WTC11 (cell line): ENCODE measurements around the gene CDH22. TPM values are rescaled to one million over a fixed set of nuclear protein-coding genes. Genes with fewer than 3 reads are reported as not detected.

Source experiments
- ATAC-seq: fragments of 200-7000 bp; cut with Tn5 transposase; 2 replicates; pipeline ENCODE4 v1.10.0; 2021; ENCODE audit warnings: mild to moderate bottlenecking, moderate library complexity
- CTCF ChIA-PET: fragments of 300-600 bp; sonication (Branson Sonifier 250); formaldehyde crosslinking; loops from one replicate; lab custom pipeline; 2021; ENCODE audit warnings: antibody characterized with exemption; lab: Charles Lee
- POLR2A ChIA-PET: fragments of 350-600 bp; sonication (Branson Sonifier 250); formaldehyde crosslinking; loops from one replicate; lab custom pipeline; 2021; ENCODE audit warnings: antibody characterized with exemption; lab: Charles Lee
- DNase-seq: peaks from one replicate; pipeline ENCODE4 v3.0.0; 2021; ENCODE audit warnings: low spot score
- H3K27ac Mint-ChIP-seq: 2 replicates; pipeline ENCODE4 v1.8.0; 2021; ENCODE audit warnings: mixed read lengths
- H3K27me3 Mint-ChIP-seq: 2 replicates; pipeline ENCODE4 v1.8.0; 2021; ENCODE audit warnings: low read depth, mild to moderate bottlenecking, moderate library complexity, mixed read lengths
- H3K36me3 Mint-ChIP-seq: 2 replicates; pipeline ENCODE4 v1.8.0; 2021; ENCODE audit warnings: mixed read lengths
- H3K4me1 Mint-ChIP-seq: 2 replicates; pipeline ENCODE4 v1.8.0; 2022; ENCODE audit warnings: mixed read lengths
- H3K4me3 Mint-ChIP-seq: 2 replicates; pipeline ENCODE4 v1.8.0; 2021; ENCODE audit warnings: mild to moderate bottlenecking, moderate library complexity, mixed read lengths
- H3K9me3 Mint-ChIP-seq: 2 replicates; pipeline ENCODE4 v1.8.0; 2021; ENCODE audit warnings: mixed read lengths
- ATF1 ChIP-seq: sonication (generic); formaldehyde crosslinking; IDR thresholded peaks from 2 replicates; pipeline ENCODE4 v1.8.1; 2023; ENCODE audit warnings: mild to moderate bottlenecking, moderate library complexity, missing genetic modification reagents
- ELF4 ChIP-seq: sonication (generic); formaldehyde crosslinking; IDR thresholded peaks from 2 replicates; pipeline ENCODE4 v1.8.1; 2022; ENCODE audit warnings: low read depth, mild to moderate bottlenecking, moderate library complexity, missing genetic modification reagents
- FOXK1 ChIP-seq: sonication (generic); formaldehyde crosslinking; IDR thresholded peaks from 2 replicates; pipeline ENCODE4 v1.8.0; 2022; ENCODE audit warnings: mild to moderate bottlenecking, moderate library complexity, missing genetic modification reagents
- GABPB1 ChIP-seq: sonication (generic); formaldehyde crosslinking; IDR thresholded peaks from 2 replicates; pipeline ENCODE4 v1.8.1; 2023; ENCODE audit warnings: mild to moderate bottlenecking, missing genetic modification reagents
- HMGA2 ChIP-seq: fragments of 250-450 bp; sonication (Bioruptor Pico); IDR thresholded peaks from 2 replicates; pipeline ENCODE4 v1.4.0; 2021; ENCODE audit warnings: mild to moderate bottlenecking, moderate library complexity
- MXD4 ChIP-seq: fragments of 250-450 bp; sonication (Bioruptor Pico); IDR thresholded peaks from 2 replicates; pipeline ENCODE4 v1.8.0; 2021; ENCODE audit warnings: mild to moderate bottlenecking, moderate library complexity, borderline replicate concordance
- SP1 ChIP-seq: sonication (generic); formaldehyde crosslinking; conservative IDR thresholded peaks from 2 replicates; pipeline ENCODE4 v1.8.1; 2022; ENCODE audit warnings: missing genetic modification reagents
- TCF7 ChIP-seq: sonication (generic); formaldehyde crosslinking; IDR thresholded peaks from 2 replicates; pipeline ENCODE4 v1.8.0; 2022; ENCODE audit warnings: mild to moderate bottlenecking, low read depth, missing genetic modification reagents, moderate library complexity
- ZNF121 ChIP-seq: sonication (generic); formaldehyde crosslinking; IDR thresholded peaks from 2 replicates; pipeline ENCODE4 v1.8.0; 2023; ENCODE audit warnings: missing genetic modification reagents
- ZNF263 ChIP-seq: sonication (generic); formaldehyde crosslinking; IDR thresholded peaks from 2 replicates; pipeline ENCODE4 v1.8.1; 2022; ENCODE audit warnings: low read depth, mild to moderate bottlenecking, moderate library complexity, missing genetic modification reagents
- ZNF317 ChIP-seq: sonication (generic); formaldehyde crosslinking; IDR thresholded peaks from 2 replicates; pipeline ENCODE4 v1.8.1; 2023; ENCODE audit warnings: low read depth, mild to moderate bottlenecking, moderate library complexity, missing genetic modification reagents, borderline replicate concordance
- ZNF396 ChIP-seq: fragments of 250-450 bp; sonication (Bioruptor Pico); IDR thresholded peaks from 2 replicates; pipeline ENCODE4 v1.8.0; 2021; ENCODE audit warnings: mild to moderate bottlenecking, moderate library complexity, borderline replicate concordance
- total RNA-seq: library from RNA; stranded (reverse); gene quantifications from 3 replicates; pipeline ENCODE4 v1.2.3, GENCODE V29; 2021
- TF ChIP-seq, protein P1 (sequence below): fragments of 250-450 bp; sonication (Bioruptor Pico); IDR thresholded peaks from 2 replicates; pipeline ENCODE4 v1.9.0; 2021; ENCODE audit warnings: moderate library complexity, mild to moderate bottlenecking, inconsistent platforms, borderline replicate concordance
- TF ChIP-seq, protein P2 (sequence below): sonication (generic); formaldehyde crosslinking; IDR thresholded peaks from 2 replicates; pipeline ENCODE4 v1.8.1; 2023; ENCODE audit warnings: mild to moderate bottlenecking, moderate library complexity, missing genetic modification reagents
- TF ChIP-seq, protein P3 (sequence below): sonication (generic); formaldehyde crosslinking; IDR thresholded peaks from 2 replicates; pipeline ENCODE4 v1.8.0; 2022; ENCODE audit warnings: missing genetic modification reagents
- TF ChIP-seq, protein P4 (sequence below): fragments of 250-450 bp; sonication (Bioruptor Pico); IDR thresholded peaks from 2 replicates; pipeline ENCODE4 v1.9.0; 2021; ENCODE audit warnings: mild to moderate bottlenecking
- TF ChIP-seq, protein P5 (sequence below): sonication (generic); formaldehyde crosslinking; conservative IDR thresholded peaks from 2 replicates; pipeline ENCODE4 v1.8.1; 2023; ENCODE audit warnings: mild to moderate bottlenecking, low read depth, missing genetic modification reagents, moderate library complexity
- TF ChIP-seq, protein P6 (sequence below): fragments of 250-450 bp; sonication (Bioruptor Pico); IDR thresholded peaks from 2 replicates; pipeline ENCODE4 v1.9.0; 2021; ENCODE audit warnings: mild to moderate bottlenecking

Gene CDH22
- total RNA-seq, 1 experiment from 2014 or later = 0.13 TPM

DNA sequence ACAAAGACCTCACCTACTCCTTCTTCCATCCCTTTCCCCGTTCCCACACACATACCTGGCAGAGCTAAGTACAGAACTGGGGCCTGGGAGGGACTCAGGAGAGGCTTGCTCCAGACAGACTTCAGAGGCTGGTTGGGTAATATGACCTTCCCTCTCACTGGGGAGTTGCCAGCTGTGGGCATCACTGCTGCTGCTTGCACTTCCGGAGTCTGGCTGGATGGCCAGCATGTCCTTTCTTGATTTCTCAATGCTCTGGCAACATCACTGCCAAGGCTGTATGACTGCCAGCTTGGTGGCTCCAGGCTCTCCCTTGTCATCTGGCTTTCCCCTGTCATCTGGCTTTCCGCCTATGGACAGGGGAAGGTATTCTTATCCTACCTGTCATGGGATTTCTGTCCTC lies 47.8 kb downstream of the CDH22 start:
- no peak for DNase-seq
- no peak overlapping the region for H3K4me3 Mint-ChIP-seq
- H3K36me3 Mint-ChIP-seq = no peaks in the 10 kb centered on the region
- H3K9me3 Mint-ChIP-seq = peaks cover 1% of the 10 kb centered on the region
- TF ChIP-seq, protein P1, sequence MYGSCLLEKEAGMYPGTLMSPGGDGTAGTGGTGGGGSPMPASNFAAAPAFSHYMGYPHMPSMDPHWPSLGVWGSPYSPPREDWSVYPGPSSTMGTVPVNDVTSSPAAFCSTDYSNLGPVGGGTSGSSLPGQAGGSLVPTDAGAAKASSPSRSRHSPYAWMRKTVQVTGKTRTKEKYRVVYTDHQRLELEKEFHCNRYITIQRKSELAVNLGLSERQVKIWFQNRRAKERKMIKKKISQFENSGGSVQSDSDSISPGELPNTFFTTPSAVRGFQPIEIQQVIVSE = no peak
- TF ChIP-seq, protein P2, sequence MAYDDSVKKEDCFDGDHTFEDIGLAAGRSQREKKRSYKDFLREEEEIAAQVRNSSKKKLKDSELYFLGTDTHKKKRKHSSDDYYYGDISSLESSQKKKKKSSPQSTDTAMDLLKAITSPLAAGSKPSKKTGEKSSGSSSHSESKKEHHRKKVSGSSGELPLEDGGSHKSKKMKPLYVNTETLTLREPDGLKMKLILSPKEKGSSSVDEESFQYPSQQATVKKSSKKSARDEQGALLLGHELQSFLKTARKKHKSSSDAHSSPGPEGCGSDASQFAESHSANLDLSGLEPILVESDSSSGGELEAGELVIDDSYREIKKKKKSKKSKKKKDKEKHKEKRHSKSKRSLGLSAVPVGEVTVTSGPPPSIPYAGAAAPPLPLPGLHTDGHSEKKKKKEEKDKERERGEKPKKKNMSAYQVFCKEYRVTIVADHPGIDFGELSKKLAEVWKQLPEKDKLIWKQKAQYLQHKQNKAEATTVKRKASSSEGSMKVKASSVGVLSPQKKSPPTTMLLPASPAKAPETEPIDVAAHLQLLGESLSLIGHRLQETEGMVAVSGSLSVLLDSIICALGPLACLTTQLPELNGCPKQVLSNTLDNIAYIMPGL = no peak
- TF ChIP-seq ZNF263 = no peak
- no peak for TF ChIP-seq SP1 (CRISPR knock-in tag)
- no peak for TF ChIP-seq HMGA2 (CRISPR knock-in tag)
- ChIA-PET CTCF (interaction anchor here (1.4 kb wide), 1 partner anchor 14 kb away, joined by 4 read pairs; no protein-coding TSS in a partner anchor), POLR2A (no interaction called here)
- no peaks in the 10 kb centered on the region for H3K4me1 Mint-ChIP-seq
- H3K27me3 Mint-ChIP-seq = no peaks in the 10 kb centered on the region
- no peak for ATAC-seq
- H3K27ac Mint-ChIP-seq = no peak overlapping the region

DNA sequence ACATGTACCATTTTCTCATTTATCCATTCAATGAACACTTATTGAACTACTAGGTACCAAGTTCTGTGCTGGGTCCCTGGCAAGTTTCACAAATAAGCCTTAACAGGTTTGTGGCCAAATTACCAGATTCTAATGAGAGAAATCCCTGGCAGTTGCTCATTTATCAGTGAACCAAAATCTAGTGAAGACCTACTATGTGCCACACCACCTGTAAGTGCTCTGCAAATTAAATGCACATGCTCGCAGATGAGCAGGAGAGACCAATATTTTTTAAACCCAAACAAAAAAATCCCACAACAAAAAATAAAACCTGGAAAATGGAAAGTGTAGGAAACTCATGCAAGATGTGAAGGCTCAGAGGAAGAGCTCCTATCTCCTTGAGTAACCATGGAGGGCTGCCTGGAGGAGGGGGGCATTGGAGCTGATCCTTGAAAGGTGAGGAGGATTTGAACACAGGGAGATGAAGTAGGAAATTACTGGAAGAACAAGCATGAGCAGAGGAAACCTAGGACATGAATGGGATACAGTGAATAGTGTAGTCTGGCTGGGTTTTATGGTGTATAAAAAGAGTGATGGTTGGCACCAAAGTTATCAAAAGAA lies 48.9 kb downstream of the CDH22 start:
- Mint-ChIP-seq H3K4me1 (no peaks in the 10 kb centered on the region), H3K9me3 (no peaks in the 10 kb centered on the region), H3K27ac (no peak overlapping the region), H3K27me3 (no peaks in the 10 kb centered on the region), H3K4me3 (no peak overlapping the region), H3K36me3 (no peaks in the 10 kb centered on the region)
- POLR2A ChIA-PET = no interaction called here
- no peak for ATAC-seq
- no peak for DNase-seq
- TF ChIP-seq, protein P3, sequence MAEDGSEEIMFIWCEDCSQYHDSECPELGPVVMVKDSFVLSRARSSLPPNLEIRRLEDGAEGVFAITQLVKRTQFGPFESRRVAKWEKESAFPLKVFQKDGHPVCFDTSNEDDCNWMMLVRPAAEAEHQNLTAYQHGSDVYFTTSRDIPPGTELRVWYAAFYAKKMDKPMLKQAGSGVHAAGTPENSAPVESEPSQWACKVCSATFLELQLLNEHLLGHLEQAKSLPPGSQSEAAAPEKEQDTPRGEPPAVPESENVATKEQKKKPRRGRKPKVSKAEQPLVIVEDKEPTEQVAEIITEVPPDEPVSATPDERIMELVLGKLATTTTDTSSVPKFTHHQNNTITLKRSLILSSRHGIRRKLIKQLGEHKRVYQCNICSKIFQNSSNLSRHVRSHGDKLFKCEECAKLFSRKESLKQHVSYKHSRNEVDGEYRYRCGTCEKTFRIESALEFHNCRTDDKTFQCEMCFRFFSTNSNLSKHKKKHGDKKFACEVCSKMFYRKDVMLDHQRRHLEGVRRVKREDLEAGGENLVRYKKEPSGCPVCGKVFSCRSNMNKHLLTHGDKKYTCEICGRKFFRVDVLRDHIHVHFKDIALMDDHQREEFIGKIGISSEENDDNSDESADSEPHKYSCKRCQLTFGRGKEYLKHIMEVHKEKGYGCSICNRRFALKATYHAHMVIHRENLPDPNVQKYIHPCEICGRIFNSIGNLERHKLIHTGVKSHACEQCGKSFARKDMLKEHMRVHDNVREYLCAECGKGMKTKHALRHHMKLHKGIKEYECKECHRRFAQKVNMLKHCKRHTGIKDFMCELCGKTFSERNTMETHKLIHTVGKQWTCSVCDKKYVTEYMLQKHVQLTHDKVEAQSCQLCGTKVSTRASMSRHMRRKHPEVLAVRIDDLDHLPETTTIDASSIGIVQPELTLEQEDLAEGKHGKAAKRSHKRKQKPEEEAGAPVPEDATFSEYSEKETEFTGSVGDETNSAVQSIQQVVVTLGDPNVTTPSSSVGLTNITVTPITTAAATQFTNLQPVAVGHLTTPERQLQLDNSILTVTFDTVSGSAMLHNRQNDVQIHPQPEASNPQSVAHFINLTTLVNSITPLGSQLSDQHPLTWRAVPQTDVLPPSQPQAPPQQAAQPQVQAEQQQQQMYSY (CRISPR knock-in tag) = no peak
- TF ChIP-seq, protein P4, sequence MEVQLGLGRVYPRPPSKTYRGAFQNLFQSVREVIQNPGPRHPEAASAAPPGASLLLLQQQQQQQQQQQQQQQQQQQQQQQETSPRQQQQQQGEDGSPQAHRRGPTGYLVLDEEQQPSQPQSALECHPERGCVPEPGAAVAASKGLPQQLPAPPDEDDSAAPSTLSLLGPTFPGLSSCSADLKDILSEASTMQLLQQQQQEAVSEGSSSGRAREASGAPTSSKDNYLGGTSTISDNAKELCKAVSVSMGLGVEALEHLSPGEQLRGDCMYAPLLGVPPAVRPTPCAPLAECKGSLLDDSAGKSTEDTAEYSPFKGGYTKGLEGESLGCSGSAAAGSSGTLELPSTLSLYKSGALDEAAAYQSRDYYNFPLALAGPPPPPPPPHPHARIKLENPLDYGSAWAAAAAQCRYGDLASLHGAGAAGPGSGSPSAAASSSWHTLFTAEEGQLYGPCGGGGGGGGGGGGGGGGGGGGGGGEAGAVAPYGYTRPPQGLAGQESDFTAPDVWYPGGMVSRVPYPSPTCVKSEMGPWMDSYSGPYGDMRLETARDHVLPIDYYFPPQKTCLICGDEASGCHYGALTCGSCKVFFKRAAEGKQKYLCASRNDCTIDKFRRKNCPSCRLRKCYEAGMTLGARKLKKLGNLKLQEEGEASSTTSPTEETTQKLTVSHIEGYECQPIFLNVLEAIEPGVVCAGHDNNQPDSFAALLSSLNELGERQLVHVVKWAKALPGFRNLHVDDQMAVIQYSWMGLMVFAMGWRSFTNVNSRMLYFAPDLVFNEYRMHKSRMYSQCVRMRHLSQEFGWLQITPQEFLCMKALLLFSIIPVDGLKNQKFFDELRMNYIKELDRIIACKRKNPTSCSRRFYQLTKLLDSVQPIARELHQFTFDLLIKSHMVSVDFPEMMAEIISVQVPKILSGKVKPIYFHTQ (CRISPR knock-in tag) = no peak
- TF ChIP-seq, protein P5, sequence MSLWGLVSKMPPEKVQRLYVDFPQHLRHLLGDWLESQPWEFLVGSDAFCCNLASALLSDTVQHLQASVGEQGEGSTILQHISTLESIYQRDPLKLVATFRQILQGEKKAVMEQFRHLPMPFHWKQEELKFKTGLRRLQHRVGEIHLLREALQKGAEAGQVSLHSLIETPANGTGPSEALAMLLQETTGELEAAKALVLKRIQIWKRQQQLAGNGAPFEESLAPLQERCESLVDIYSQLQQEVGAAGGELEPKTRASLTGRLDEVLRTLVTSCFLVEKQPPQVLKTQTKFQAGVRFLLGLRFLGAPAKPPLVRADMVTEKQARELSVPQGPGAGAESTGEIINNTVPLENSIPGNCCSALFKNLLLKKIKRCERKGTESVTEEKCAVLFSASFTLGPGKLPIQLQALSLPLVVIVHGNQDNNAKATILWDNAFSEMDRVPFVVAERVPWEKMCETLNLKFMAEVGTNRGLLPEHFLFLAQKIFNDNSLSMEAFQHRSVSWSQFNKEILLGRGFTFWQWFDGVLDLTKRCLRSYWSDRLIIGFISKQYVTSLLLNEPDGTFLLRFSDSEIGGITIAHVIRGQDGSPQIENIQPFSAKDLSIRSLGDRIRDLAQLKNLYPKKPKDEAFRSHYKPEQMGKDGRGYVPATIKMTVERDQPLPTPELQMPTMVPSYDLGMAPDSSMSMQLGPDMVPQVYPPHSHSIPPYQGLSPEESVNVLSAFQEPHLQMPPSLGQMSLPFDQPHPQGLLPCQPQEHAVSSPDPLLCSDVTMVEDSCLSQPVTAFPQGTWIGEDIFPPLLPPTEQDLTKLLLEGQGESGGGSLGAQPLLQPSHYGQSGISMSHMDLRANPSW (CRISPR knock-in tag) = no peak
- TF ChIP-seq ATF1 (CRISPR knock-in tag) = no peak
- TF ChIP-seq ZNF121 (CRISPR knock-in tag) = no peak
- no peak for TF ChIP-seq TCF7 (CRISPR knock-in tag)
- no peak for TF ChIP-seq ELF4
- TF ChIP-seq MXD4 (CRISPR knock-in tag) = no peak
- TF ChIP-seq, protein P6, sequence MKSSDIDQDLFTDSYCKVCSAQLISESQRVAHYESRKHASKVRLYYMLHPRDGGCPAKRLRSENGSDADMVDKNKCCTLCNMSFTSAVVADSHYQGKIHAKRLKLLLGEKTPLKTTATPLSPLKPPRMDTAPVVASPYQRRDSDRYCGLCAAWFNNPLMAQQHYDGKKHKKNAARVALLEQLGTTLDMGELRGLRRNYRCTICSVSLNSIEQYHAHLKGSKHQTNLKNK (CRISPR knock-in tag) = no peak
- no peak for TF ChIP-seq GABPB1 (CRISPR knock-in tag)
- no peak for TF ChIP-seq ZNF317 (CRISPR knock-in tag)
- no peak for TF ChIP-seq FOXK1 (CRISPR knock-in tag)
- TF ChIP-seq, protein P1 = no peak
- TF ChIP-seq ZNF396 (CRISPR knock-in tag) = no peak
- CTCF ChIA-PET = interaction anchor here (1.4 kb wide), 1 partner anchor 13 kb away, joined by 4 read pairs; no protein-coding TSS in a partner anchor
